GM21717 (cell line): ENCODE measurements around the gene SUPT5H.
A peak's percentile ranks its signal among the peaks of the same experiment; 100 is the strongest.

Experiments used
- ATAC-seq: cut with Tn5 transposase; IDR thresholded peaks from one replicate; pipeline ENCODE4 v1.9.1; 2021; ENCODE audit warnings: mild to moderate bottlenecking, moderate library complexity; ENCODE audit not compliant: unreplicated experiment

Gene SUPT5H

DNA sequence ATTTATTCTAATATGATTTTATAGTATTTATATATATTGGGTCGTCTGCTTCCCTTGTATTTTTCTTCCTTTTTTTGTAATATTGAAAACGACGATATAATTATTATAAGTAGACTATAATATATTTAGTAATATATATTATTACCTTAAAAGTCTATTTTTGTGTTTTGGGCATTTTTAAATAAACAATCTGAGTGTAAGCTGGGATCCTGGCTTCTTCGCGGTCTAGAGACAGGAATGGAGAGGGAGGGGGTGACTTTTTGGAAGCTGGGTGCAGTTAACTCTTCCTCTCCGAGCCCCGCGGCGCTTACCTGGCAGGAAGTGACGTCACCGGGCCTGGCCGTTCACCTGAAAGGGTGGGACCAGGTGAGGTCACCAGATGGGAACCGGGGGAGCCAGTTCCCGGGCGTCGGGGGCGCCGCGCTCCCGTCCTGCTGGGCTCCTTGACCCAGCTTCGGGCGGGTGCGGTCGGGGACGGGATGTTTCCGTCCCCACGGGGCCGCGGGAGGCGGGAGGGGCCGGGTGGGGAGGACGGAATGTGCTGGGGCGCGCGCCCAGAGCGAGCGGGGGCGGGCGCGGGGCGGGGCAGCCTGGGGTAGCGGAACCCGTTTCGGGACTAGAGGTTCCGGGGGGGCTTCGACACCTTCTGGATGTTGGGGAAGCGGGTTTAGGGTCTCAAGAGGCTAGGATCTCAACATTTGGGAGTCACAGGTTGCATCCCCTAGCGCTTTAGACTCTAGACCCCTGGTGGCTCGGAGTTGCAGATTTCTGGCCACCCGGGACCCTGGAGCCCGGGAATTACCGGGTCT, 36.0 kb upstream of the SUPT5H start:
- ATAC-seq = peak; percentile 0

DNA sequence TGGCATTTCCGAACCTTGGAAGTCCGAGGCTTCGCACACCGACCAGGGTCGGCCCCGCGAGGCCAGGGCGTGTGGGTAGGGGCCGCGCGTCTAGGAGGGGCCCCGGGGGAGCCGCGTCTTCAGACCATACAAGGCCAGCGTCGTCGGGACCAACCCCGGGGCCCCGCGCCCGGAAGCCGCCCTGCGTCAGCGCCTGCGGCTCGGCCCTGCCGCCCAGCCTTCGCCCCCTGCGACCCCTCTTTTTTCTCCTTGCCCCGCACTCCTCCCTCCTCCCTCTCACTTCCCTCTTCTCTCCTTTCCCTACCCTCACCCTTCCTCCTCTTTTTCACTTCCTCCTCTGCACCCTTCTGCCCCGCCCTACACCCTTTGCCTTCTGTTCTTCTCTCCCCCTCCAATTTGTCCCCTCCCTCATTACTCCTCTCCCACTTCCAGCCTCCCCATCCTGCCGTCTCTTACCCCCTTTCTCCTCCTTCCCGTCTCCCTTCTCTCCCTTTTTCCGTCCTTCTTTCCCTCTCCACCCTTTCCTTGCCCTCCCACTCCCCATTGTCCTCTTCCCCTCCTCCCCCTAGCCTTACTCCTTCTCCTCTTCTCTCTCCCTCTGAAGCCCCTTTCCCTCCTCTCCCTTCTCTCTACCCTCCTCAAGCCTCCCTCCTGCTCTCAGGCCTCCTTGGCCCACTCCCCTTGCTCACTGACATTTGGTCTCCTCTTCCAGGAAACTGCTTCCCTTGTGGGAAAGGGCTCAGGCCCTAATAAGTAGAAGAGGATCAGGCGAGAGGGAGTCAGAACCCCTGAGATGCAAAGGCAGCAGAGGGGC, 35.2 kb upstream of the SUPT5H start:
- peak; percentile 16 for ATAC-seq

DNA sequence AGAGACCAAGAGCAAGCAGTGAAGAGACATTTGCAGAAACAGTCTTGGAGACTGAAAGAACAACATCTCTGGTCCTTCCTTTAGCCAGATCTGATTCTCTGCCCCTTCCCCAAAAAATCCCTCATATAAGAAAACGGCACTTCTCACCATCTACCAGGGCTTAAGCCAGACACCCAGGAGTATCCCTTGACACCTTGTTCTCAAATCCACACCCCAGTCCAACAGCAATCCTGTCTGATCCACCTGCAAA, 34.6 kb upstream of the SUPT5H start:
- ATAC-seq = no peak

DNA sequence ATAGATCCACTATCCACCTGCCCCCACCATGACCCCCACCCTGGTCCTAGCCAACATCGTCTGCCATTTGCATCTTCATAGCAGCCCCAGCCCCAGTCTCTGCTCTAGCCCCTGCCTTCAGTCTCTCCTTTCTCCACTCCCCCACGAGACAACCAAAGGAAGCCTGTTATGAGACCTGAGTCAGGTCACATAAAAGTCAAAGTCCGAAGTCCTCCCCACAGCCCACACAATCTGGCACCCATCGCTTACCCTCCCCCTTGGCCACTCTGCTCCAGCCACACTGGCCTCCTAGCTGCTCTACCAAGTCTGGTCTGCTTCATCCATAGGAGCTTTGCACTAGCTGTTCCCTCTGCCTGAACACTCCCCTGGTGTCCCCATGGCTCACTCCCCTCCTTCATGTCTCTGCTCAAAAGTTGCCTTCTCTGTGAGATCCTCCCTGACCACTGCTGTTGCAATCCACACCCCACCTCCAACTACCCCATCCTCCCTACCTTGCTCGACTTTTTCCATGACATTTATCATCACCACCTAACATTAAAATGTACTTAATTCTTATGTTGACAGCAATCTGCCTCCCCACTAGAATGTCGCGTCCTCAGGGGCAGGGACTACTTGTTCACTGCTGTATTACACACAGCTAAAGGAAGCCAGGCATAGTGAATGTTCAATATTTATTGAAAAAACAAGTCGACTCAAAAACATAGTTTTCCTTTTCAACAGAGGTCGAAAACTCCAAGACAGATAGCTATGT, 34.1 kb upstream of the SUPT5H start:
- ATAC-seq = no peak

DNA sequence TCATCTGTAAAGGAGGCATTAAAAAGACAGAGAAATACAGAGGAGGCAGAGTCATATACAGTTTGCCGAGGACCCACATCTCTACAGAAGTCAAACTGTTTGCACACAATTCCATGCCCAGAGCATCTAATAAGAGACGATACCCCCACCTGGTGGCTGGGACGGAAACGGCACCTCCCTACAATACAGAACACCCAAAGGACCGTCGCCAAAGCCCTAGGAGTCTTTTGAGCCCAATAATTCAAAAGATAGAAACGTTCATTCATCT, 33.6 kb upstream of the SUPT5H start:
- ATAC-seq = peak; percentile 10

DNA sequence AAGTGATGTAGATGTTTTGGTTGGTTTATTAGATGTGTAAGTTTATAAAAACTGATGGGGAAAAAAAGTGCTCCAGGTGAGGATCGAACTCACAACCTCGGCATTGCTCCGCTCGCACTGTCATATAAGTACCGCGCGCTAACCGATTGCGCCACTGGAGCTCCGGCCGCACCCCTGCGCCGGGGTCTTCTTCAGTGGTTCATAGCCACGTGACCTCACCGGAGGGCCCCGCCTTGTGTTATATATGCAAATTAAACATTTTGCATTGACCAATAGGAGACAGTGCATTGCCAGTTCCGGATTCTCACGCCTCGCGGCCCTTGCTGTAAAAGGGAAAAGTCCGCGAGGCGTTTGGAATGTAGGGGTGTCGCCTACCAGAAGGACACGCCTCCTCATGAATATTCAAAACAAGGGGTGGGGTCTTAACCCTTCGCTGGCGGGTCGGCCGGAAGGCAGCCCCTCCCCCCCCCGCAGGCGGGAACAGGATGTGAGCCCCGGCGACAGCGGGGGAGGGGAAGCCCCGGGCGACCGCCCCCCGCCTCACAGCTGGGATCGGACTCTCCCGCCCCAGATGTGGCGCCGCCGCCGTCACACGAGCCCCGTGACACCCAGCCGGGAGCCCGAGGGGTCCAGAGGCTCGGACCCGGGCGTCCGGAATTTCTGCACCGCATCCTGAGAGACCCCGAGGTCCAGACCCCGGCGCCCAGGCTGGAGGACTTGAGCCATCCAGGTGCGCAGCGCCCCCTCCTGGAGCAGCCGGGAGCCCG, 33.1 kb upstream of the SUPT5H start, which contains the start of gene PLEKHG2:
Gene PLEKHG2 (plus strand): TSS at position 570 of the 767 bp plus-strand sequence. CDS start 1,418 bp downstream, outside the sequence.
- ATAC-seq = peak; percentile 33

DNA sequence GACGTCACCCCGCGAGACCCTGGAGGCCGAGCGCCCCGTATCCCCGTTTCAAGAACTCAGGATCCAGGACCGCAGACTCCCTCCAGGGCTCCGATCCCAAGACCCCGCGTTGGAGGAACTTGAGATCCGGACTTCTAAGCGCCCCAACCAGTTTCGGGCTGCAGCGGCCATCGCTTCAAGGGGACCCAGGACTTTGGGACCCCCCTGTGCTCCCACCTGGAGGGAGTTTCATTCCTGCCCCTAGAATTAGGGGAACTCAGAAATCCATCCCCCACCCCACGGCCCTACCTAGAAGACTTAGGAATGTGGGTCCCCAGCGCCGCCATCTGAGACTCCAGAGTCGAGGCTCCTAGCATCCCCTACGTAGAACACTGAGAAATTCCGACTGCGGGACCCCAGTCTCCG, 32.5 kb upstream of the SUPT5H start:
- ATAC-seq = no peak

DNA sequence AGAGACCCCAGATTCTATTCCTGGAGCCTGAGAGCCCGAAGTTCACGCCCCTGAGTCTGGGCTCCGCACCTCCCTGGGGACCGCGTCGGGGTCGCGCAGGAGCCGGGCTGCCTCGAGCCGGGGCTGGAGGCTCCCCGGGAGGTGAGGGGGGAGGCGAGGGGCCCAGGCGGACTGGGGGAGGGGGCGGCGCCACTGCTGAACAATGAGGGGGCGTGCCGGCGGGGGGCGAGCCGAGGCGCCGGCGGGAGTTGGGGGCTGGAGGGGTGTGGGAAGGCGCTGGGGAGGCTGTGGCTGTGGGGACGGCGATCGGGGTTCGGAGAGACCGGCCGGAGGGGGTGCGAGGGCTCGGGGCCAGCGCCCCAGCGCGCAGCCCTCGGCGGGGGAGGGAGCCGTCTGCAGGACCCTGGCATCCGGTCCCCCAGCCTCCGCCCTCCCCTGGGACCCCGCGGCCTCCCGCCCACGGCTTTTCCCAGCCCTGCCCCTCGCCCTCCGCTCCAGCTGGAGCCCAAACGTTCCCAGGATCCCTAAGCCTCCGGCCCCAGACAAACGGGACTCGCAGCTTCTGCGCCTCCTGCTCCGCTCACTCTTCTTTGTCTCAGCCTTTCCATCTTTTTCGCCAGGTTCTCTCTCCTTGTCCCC, 32.0 kb upstream of the SUPT5H start:
- ATAC-seq = no peak

DNA sequence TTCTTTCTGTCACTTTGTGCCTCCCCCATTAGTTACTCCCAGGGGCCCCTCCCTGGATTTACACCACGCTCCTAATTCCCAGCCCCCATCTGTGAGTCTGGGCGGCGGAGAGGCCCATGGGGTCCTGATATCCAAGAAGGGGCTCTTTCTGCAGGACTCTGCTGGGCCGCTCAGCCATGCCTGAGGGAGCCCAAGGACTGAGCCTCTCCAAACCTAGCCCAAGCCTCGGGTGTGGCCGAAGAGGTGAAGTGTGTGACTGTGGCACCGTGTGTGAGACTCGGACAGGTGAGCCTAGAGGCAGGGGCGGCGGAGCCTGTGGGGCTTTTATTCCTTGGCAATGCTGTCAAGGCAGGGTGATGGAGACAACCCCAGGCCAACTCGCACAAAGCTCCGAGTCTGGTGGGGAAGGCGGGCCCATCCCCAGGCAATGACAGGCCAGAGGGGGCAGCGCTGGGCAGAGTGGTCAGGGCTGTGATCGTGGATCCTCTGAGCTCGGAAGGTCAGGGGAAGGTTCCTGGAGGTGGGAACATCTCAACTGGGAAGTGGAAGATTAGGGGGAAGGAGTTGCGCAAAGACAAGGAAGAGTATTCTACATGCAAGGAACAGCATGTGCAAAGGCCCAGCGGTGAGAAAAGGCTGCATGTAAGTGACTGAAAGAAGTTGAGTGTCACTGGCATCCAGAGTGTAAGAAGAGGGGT, 31.3 kb upstream of the SUPT5H start:
- ATAC-seq = no peak

DNA sequence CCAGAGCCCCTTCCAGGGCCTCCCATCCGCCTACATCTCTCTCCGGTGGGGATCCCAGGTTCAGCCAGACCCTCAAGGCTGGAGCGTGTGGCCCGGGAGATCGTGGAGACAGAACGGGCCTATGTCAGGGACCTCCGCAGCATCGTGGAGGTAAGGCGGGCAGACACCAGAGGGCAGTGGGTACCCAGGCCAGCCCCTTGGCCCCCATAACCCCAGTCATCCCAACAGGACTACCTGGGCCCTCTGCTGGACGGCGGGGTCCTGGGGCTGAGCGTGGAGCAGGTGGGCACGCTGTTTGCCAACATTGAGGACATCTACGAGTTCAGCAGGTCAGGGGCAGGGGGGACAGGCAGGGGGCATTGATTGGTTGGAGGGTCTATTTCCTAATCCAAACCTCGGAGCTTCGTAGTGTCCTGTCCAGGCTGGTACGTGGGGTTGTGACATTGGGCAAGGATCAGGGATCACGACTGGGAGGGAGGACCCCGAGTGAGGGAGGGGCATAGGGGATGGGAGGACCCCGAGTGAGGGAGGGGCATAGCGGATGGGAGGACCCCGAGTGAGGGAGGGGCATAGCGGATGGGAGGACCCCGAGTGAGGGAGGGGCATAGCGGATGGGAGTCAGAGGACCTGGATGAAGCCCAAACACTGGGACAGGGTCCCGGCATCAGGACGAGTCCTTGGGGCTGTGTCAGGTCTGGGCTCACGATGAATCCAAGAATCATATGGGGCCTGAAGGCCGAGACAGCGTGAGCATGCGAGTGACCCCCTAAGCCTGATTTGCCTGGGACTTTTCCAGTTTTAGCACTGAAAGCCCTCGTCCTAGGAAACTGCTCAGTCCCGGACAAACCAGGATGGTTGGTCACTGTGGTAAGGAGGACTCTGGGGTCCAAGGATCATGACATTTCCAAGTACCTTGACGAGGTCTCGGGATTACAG, 30.0 kb upstream of the SUPT5H start:
- no peak for ATAC-seq

DNA sequence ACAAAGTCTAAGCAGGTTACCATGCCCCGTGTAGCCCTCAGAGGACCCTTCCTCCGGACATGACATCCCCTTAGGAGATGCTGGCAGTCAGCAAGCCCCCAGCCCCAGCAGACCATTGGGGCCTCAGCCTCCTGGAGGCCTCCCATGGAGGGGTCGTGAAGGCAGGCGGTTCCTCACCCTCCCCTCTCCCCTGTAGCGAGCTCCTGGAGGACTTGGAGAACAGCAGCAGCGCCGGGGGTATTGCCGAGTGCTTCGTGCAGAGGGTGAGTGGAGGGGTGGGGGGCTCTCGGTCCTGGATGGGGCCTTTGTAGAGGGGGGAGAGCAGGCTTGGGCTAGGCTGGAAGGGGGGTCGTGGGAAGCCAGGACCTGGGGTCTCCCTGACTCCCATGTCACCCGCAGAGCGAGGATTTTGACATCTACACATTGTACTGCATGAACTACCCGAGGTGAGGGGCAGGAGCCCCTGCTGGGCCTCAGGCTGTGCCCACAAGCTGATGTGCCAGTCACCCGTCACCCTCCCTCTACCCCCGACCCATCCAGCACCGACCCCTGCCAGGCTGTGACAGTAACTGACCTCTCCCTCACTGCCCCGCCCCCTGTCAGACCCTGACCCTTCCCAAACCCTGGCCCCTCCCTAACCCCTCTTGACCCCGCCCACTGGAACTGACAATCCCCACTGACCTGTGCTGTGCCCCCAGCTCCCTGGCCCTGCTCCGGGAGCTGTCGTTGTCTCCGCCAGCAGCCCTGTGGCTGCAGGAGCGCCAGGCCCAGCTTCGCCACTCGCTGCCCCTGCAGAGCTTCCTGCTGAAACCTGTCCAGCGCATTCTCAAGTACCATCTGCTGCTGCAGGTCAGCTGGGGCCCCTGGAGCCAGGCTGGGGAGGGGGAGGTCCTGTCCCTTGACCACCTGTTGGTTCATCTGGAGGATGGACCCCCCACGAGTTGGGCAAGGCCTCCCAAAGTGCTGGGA, 28.9 kb upstream of the SUPT5H start:
- no peak for ATAC-seq

DNA sequence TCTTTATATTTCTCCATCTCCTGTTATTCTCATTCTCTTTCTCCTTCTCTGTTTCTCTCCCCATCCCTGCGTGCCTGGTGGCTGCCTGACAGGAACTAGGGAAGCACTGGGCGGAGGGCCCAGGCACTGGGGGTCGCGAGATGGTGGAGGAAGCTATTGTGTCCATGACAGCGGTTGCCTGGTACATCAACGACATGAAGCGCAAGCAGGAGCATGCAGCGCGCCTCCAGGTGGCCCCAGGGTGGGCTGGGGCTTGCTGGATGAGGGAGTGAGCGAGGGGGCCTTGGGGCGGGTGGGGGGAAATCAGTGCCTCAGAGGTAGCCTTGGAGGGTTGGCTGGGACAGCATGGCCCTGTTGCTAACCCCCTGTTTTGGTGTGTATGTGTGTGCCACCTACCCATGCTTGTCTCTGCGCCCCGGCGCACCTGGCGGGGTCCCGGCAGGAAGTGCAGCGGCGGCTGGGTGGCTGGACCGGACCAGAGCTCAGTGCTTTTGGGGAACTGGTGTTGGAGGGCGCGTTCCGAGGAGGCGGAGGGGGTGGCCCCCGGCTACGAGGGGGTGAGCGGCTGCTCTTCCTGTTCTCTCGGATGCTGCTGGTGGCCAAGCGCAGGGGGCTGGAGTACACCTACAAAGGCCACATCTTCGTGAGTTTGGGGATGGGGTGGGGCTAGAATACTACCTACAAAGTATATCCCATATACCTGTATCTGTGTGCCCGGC, 27.8 kb upstream of the SUPT5H start:
- no peak for ATAC-seq

DNA sequence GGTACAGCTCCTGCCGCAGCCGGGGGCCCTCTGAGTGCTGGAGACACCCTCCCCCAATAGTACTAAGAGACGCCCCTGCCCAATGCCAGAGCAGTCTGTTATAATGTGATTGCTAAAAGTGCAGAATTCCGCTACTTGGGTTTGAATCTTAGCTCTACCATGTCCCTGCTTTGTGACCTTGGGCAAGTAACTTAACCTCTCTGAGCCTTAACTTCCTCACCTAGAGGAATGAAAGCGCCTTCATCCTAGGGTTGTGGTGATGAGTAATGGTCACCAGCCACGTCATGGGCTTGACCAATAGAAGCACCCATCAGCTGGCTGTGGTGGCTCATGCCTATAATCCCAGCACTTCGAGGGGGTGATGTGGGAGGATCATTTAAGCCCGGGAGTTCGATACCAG, 26.4 kb upstream of the SUPT5H start:
- ATAC-seq = no peak

DNA sequence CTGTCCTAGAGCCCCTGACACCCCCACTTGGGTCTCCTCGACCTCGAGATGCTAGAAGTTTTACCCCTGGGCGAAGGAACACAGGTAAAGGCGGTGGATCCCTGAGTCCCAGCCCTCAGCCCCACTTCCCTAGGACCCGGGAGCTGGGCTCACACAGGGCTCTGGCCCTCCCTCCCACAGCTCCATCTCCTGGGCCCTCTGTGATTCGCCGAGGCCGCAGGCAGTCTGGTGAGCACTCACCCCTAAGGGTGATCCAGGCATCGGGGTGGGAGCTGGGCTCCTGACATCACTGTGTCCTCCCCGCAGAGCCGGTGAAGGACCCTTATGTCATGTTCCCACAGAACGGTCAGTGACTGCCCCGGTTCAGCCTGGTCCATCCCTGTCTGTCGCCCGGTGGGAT, 24.6 kb upstream of the SUPT5H start:
- no peak for ATAC-seq

DNA sequence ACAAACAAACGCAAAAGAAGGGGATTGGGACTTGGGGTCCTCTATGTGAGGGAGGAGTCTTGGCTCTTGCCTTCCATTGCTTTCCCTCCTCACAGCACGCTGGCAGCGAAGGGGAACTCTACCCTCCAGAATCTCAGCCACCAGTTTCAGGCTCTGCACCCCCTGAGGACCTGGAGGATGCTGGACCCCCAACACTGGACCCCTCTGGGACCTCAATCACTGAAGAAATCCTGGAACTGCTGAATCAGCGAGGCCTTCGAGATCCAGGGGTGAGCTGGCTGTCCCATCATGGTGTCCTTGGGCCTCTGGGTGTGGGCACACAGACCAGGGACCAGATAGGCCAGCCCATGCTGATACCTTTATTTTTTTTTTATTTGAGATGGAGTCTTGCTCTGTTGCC, 23.4 kb upstream of the SUPT5H start:
- ATAC-seq = no peak

DNA sequence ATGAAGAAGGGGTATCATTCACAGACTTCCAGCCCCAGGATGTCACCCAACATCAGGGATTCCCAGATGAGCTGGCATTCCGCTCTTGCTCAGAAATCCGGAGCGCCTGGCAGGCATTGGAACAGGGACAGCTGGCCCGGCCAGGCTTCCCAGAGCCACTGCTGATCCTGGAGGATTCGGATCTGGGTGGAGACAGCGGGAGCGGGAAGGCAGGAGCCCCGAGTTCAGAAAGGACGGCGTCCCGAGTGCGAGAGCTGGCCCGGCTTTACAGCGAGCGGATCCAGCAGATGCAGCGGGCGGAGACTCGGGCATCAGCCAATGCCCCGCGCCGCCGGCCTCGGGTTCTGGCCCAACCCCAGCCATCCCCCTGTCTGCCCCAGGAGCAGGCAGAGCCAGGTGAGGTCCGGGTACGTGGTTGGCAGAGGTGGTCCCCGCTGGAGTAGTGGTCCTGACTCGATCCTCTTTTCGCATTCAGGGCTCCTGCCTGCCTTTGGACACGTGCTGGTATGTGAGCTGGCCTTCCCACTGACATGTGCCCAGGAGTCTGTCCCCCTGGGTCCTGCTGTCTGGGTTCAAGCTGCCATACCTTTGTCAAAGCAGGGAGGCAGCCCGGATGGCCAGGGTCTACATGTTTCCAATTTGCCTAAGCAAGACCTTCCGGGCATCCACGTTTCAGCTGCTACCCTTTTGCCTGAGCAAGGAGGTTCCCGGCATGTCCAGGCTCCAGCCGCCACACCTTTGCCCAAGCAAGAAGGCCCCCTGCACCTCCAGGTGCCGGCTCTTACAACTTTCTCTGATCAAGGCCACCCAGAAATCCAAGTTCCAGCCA, 21.9 kb upstream of the SUPT5H start:
- no peak for ATAC-seq
